Heart left ventricle (tissue), 16 donors: Measurements from ENCODE around the gene SEC63. TPM values are rescaled to one million over a fixed set of nuclear protein-coding genes. Genes with fewer than 3 reads are reported as not detected.

ENCODE experiments used
- ATAC-seq, 4 donors: fragments of 200-7000 bp; cut with Tn5 transposase; one replicate each; pipeline ENCODE4 v1.9.1; 2020 to 2022; ENCODE audit warnings: moderate library complexity in 4 of 4, mild to moderate bottlenecking in 3 of 4, moderate number of reproducible peaks in 1 of 4
- DNase-seq, 5 donors: peaks; one replicate each; pipeline ENCODE4 v3.0.0-alpha.2; 2020
- H3K27ac ChIP-seq, 12 donors: fragments of 200-600 bp; sonication (generic) in 4 of 12; one replicate each; pipeline versions ENCODE4 v1.5.0 to v1.8.0; 2016 to 2022; ENCODE audit warnings: mild to moderate bottlenecking in 2 of 12
- H3K27me3 ChIP-seq, 9 donors: fragments of 200-600 bp; sonication (generic) in 2 of 9; one replicate each; pipeline versions ENCODE4 v1.5.1 to v1.8.0; 2016 to 2022; ENCODE audit warnings: mild to moderate bottlenecking in 3 of 9
- H3K36me3 ChIP-seq, 9 donors: fragments of 200-600 bp; sonication (generic) in 2 of 9; one replicate each; pipeline versions ENCODE4 v1.5.0 to v1.8.0; 2018 to 2022; ENCODE audit warnings: mild to moderate bottlenecking in 2 of 9
- H3K4me1 ChIP-seq, 12 donors: fragments of 200-600 bp; sonication (generic) in 4 of 12; one replicate each; pipeline versions ENCODE4 v1.5.0 to v1.8.0; 2016 to 2022; ENCODE audit warnings: mild to moderate bottlenecking in 3 of 12
- H3K4me3 ChIP-seq, 12 donors: fragments of 200-600 bp; sonication (generic) in 4 of 12; one replicate each; pipeline versions ENCODE4 v1.5.0 to v1.8.0; 2017 to 2022; ENCODE audit warnings: mild to moderate bottlenecking in 9 of 12, moderate library complexity in 4 of 12
- H3K9me3 ChIP-seq, 12 donors: fragments of 200-600 bp; sonication (generic) in 4 of 12; one replicate each; pipeline versions ENCODE4 v1.5.0 to v1.8.0; 2016 to 2022; ENCODE audit warnings: mild to moderate bottlenecking in 1 of 12
- POLR2A ChIP-seq, 2 donors: fragments of 450-650 bp; IDR thresholded peaks; one replicate each; pipeline ENCODE4 v1.6.1; 2017; ENCODE audit warnings: antibody characterized with exemption in 2 of 2, mild to moderate bottlenecking in 2 of 2, moderate library complexity in 2 of 2
- WGBS, 4 donors: extraction: QIAGEN DNeasy Blood & Tissue Kit in 2 of 4; methylation state at CpG; one replicate each; pipeline versions ENCODE4 v1.1.5 to v1.1.7; 2013 to 2018; 5-methylcytosine and 5-hydroxymethylcytosine counted together
- intact Hi-C, 10 donors: fragments of 100-400 bp; cut with DNase I; formaldehyde crosslinking; loops; one replicate each; pipeline versions ENCODE4 v1.11.1 to v1.14.2; 2022
- polyA plus RNA-seq, 2 donors: library from polyadenylated mRNA; stranded (reverse); fragments of 200-250 nt; gene quantifications; one replicate each; pipeline ENCODE4 v1.2.3, GENCODE V29; 2013
- total RNA-seq, 9 donors: library from RNA; depleted of rRNA in 2 of 9; stranded (reverse); fragments of >200 nt in 2 of 9; fragmentation: NEBNext Ultra II Directional in 3 of 9; extraction: Animal tissue kit (Norgen Biotek cat#: 25700) in 3 of 9; gene quantifications; one replicate each; pipeline versions ENCODE4 v1.1.0 to v1.2.4, GENCODE V29; 2016 to 2023
- TF ChIP-seq, protein P1 (sequence below), 12 donors: fragments of 200-600 bp; sonication (generic) in 4 of 12; IDR thresholded peaks; one replicate each; pipeline versions ENCODE4 v1.5.0 to v1.8.0; 2018 to 2022; ENCODE audit warnings: antibody characterized with exemption in 12 of 12, mild to moderate bottlenecking in 5 of 12
- donor health status: ischemic (EF 13 %, LVEDD 7.1; RV severe dilation, severe dysfunction).
- donor health status: healthy with polysubstance abuse.
- donor health status: DM: no; HTN: yes; CAD: no.
- donor health status: DM: no; HTN: no; CAD: no.
- donor health status: ischemic (EF 25% LVEDD 6.9; RV normal size, moderate dysfunction).
- donor health status: ischemic (EF 25% LVEDD 5.7; RV mildly dilated, moderate dysfunction).
- donor health status: healthy.
- donor health status: DM: yes; HTN: yes; CAD: no.
- donor health status: ischemic (EF 35%, LVEDD 5.7; RV mildly dilated, moderate dysfunction).
- donor health status: nonischemic (EF 11% LVEDD 7.7; RV severe dilation, severe dysfunction).
- donor health status: DM: yes; HTN: yes; CAD: no.
- donor health status: PGD.
- donor health status: ischemic (EF 29% LVEDD 5.4; RV normal size, mild dysfunction).
- donor health status: nonischemic (EF 23%, LVEDD 6.1; RV moderate dilation, normal function).

The SEC63 gene
- total and polyA plus RNA-seq, 11 donors: 15.3 to 64.9 (median 52.5) TPM

DNA sequence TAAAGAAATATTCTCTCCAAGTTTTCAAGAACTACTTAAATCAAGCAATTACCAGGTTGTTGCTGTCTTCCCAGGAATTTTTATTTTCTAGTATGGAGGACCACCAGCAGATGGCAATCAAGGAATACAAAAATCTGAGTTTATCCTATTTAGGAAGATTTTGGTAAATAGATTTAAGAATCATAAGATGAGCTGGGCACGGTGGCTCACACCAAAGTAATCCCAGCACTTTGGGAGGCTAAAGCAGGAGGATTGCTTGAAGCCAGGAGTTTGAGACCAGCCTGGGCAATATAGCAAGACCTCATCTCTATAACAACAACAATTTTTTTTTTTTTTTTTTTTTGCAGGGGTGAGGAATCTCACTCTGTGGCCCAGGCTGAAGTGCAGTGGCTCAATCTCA, 19.3 kb upstream of the SEC63 start:
- intact Hi-C loops: loop anchor here in 8 of 10 donors (5.0 to 10.0 kb wide), 4 partner anchors 518 to 550 kb away; no protein-coding TSS in a partner anchor
- Histone ChIP-seq H3K9me3 (no peaks in the 10 kb centered on the region), H3K27ac (no peak overlapping the region), H3K27me3 (no peaks in the 10 kb centered on the region), H3K36me3 (no peaks in the 10 kb centered on the region), H3K4me3 (no peak overlapping the region), H3K4me1 (no peaks in the 10 kb centered on the region)
- ATAC-seq: no peak
- no peak for DNase-seq
- 33 to 50% (median 43%) methylated on average over 1 of the region's 1 CpG for WGBS, 4 donors
- no peak for TF ChIP-seq POLR2A (IDR thresholded peaks at IDR 0.05)
- TF ChIP-seq, protein P1, sequence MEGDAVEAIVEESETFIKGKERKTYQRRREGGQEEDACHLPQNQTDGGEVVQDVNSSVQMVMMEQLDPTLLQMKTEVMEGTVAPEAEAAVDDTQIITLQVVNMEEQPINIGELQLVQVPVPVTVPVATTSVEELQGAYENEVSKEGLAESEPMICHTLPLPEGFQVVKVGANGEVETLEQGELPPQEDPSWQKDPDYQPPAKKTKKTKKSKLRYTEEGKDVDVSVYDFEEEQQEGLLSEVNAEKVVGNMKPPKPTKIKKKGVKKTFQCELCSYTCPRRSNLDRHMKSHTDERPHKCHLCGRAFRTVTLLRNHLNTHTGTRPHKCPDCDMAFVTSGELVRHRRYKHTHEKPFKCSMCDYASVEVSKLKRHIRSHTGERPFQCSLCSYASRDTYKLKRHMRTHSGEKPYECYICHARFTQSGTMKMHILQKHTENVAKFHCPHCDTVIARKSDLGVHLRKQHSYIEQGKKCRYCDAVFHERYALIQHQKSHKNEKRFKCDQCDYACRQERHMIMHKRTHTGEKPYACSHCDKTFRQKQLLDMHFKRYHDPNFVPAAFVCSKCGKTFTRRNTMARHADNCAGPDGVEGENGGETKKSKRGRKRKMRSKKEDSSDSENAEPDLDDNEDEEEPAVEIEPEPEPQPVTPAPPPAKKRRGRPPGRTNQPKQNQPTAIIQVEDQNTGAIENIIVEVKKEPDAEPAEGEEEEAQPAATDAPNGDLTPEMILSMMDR (IDR thresholded peaks at IDR 0.05): peak in 11 of 12 donors; percentile 12 to 55 (median 38)

DNA sequence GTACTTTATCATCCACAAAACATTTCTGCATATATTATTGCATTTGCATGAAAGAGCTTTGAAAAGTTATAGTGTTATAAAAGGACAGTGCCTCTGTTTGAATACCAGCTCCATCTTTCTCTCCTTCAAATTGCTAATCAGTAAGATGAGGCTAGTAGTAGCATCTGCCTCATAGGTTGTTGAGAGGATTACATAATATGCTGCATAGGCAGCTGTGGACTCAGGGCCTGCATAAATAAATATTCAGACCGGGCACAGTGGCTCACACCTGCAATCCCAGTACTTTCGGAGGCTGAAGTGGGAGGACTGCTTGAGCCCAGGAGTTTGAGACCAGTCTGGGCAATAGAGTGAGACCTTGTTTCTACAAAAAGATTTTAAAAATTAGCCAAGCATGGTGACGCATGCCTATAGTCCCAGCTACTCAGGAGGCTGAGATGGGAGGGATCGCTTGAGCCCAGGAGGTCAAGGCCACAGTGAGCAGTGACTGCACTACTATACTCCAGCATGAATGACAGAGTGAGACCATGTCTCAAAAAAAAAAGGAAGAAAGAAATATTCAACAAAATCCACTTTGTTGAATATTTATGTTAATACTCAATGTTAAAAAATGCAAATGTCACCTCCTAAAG, 18.3 kb upstream of the SEC63 start:
- Histone ChIP-seq H3K27me3 (no peaks in the 10 kb centered on the region), H3K27ac (no peak overlapping the region), H3K9me3 (no peaks in the 10 kb centered on the region), H3K4me3 (no peak overlapping the region), H3K36me3 (no peaks in the 10 kb centered on the region), H3K4me1 (no peaks in the 10 kb centered on the region)
- no peak for DNase-seq
- intact Hi-C loops: loop anchor here in 8 of 10 donors (5.0 to 10.0 kb wide), 4 partner anchors 519 to 551 kb away; no protein-coding TSS in a partner anchor
- TF ChIP-seq POLR2A (IDR thresholded peaks at IDR 0.05): no peak
- TF ChIP-seq, protein P1 (IDR thresholded peaks at IDR 0.05): no peak
- 84 to 94% (median 93%) methylated on average over 4 of the region's 4 CpGs for whole genome bisulfite sequencing, 4 donors
- no peak for ATAC-seq

DNA sequence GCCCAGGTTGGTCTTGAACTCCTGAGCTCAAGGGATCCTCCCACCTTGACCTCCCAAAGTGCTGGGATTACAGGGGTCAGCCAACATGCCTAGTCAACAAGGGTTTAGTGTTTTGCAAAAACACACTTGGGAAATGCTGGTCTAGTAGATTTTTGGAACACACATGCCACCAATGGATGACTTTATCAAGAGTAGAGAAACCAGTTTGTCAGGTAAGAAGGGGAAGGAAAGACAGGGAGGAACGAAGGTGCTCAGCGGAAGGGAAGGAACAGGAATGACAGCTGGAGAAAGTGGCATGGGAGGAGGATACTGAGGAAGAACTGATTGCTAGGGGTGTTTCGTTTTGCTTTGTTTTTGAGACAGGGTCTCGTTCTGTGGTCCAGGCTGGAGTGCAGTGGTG, 15.6 kb upstream of the SEC63 start:
- intact Hi-C loops: loop anchor here in 4 of 10 donors (10.0 kb wide), 2 partner anchors 521 to 551 kb away; no protein-coding TSS in a partner anchor
- Histone ChIP-seq H3K4me1 (no peaks in the 10 kb centered on the region), H3K27me3 (no peaks in the 10 kb centered on the region), H3K9me3 (no peaks in the 10 kb centered on the region), H3K27ac (no peak overlapping the region), H3K36me3 (no peaks in the 10 kb centered on the region), H3K4me3 (no peak overlapping the region)
- TF ChIP-seq, protein P1 (IDR thresholded peaks at IDR 0.05): no peak
- no peak for TF ChIP-seq POLR2A (IDR thresholded peaks at IDR 0.05)
- DNase-seq: no peak
- 71 to 85% (median 81%) methylated on average over 4 of the region's 4 CpGs for WGBS, 4 donors
- ATAC-seq: no peak

DNA sequence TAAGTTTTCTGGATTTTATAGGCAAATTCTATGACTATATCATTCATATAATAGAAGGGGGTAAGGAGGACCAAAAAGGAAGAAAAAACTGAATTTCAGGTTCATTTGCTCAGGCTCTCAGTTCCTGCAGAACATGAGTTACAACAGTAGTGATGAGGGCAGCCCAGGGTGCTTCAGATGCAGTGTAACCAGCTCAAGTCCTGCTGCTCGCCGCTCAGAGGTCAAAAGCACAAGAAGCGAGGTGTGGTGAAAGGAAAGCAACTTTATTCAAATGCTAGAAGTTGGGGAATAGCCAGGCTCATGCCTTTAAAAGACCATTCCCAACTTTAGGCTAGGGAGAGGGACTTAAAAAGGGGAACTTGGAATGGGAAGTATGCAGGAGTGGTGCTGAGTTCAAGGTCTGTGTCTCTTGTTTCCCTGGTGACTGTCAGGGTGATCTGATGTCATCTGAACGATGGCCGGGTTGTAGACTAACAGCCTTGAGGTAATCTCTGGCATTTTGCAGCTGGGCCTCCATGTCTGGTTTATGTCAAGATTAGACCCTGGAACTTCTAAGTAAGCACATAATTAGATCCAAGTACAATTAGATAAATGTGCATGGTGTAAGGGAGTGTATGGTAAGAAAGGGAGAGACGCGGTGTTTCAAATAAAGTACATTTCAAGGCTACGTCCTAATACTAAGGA, 14.5 kb upstream of the SEC63 start:
- H3K4me1 ChIP-seq: no peaks in the 10 kb centered on the region
- no peaks in the 10 kb centered on the region for H3K36me3 ChIP-seq
- ATAC-seq (peak in 2 of 4 donors; percentile 52 to 72), DNase-seq (no peak)
- H3K4me3 ChIP-seq: no peak overlapping the region
- no peak overlapping the region for H3K27ac ChIP-seq
- H3K27me3 ChIP-seq: no peaks in the 10 kb centered on the region
- TF ChIP-seq POLR2A (IDR thresholded peaks at IDR 0.05): no peak
- TF ChIP-seq, protein P1 (IDR thresholded peaks at IDR 0.05): no peak
- intact Hi-C loops: loop anchor here in 4 of 10 donors (10.0 kb wide), 2 partner anchors 522 to 552 kb away; no protein-coding TSS in a partner anchor
- WGBS, 4 donors: 45 to 71% (median 54%) methylated on average over 8 of the region's 8 CpGs
- no peaks in the 10 kb centered on the region for H3K9me3 ChIP-seq
